ENCODE measurements around the gene MLLT10. TPM values are rescaled to one million over a fixed set of nuclear protein-coding genes. Genes with fewer than 3 reads are reported as not detected.

MLLT10 gene
- total and polyA plus RNA-seq, 10 of the 15 experiments (the other 5 are each of a cell fraction or from before 2014, with no cell fraction given): 8.7 to 61.1 (median 28.5) TPM

DNA sequence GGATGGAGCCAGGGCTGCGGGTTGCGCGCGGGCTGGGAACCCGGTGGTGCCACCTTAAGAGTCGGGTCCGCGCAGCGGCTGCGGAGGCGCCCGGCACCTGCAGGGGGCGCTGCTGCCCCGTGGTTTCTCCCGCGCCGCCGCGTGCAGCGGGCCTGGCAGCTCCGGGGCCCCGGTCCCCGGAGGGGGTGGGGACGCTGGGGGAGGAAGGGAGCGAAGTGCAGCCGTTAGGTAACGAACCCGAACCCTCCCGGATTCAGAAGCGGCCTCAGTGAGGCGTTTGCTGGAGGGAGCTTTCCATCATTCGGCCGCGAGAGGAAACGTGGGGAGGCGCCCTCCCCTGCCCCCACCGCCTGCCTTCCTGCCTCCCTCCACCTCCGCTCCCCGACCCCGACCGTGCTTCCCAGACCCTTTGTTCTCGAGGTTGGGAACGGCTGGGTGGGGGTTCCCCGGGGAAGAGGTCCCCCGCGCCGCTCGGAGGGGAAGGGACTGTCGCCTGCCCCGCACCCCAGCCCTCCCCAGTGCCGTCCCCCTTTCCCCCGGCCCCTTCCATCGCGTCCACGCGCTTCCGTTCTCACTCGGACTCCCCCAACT lies 38.2 kb upstream of the MLLT10 start (continued):
- TF ChIP-seq, protein P1, sequence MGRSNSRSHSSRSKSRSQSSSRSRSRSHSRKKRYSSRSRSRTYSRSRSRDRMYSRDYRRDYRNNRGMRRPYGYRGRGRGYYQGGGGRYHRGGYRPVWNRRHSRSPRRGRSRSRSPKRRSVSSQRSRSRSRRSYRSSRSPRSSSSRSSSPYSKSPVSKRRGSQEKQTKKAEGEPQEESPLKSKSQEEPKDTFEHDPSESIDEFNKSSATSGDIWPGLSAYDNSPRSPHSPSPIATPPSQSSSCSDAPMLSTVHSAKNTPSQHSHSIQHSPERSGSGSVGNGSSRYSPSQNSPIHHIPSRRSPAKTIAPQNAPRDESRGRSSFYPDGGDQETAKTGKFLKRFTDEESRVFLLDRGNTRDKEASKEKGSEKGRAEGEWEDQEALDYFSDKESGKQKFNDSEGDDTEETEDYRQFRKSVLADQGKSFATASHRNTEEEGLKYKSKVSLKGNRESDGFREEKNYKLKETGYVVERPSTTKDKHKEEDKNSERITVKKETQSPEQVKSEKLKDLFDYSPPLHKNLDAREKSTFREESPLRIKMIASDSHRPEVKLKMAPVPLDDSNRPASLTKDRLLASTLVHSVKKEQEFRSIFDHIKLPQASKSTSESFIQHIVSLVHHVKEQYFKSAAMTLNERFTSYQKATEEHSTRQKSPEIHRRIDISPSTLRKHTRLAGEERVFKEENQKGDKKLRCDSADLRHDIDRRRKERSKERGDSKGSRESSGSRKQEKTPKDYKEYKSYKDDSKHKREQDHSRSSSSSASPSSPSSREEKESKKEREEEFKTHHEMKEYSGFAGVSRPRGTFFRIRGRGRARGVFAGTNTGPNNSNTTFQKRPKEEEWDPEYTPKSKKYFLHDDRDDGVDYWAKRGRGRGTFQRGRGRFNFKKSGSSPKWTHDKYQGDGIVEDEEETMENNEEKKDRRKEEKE (IDR thresholded peaks at IDR 0.05): no peak
- TF ChIP-seq TCF3 (IDR thresholded peaks at IDR 0.05; ENCODE audit: borderline replicate concordance, insufficient read depth, low read depth, low read length) (peak; percentile 66), SUZ12 (IDR thresholded peaks at IDR 0.05; ENCODE audit: unreplicated experiment) (no peak), ETV6 (conservative IDR thresholded peaks at IDR 0.05 in 1 of 2, IDR thresholded peaks at IDR 0.05 in 1 of 2; ENCODE audit: borderline replicate concordance in 1 of 2, low read depth in 1 of 2) (no peak; a peak in 1 of 4 replicates), ZZZ3 (IDR thresholded peaks at IDR 0.05; ENCODE audit: control insufficient read depth, insufficient read length, low read depth) (no peak), MYB (IDR thresholded peaks at IDR 0.05; ENCODE audit: borderline replicate concordance, low read depth, low read length) (no peak), PAX5 (IDR thresholded peaks at IDR 0.05; ENCODE audit: borderline replicate concordance, low read depth, low read length) (0 out of 2 replicates have a peak, but pooled peaks have one; percentile 28), SIN3A (IDR thresholded peaks at IDR 0.05; ENCODE audit: low read depth, low read length) (0 out of 2 replicates have a peak, but pooled peaks have one; percentile 38), EED (IDR thresholded peaks at IDR 0.05; ENCODE audit: low read depth) (peak; percentile 37; the same call in 1 of the 2 replicates), NR2F1 (conservative IDR thresholded peaks at IDR 0.05) (peak; percentile 40; the same call in 1 of the 2 replicates), SREBF2 (IDR thresholded peaks at IDR 0.05; ENCODE audit: low read length) (no peak), JUNB (IDR thresholded peaks at IDR 0.05) (no peak), MEF2A (IDR thresholded peaks at IDR 0.05; ENCODE audit: insufficient read depth, low read depth, low read length) (no peak), TAF1 (IDR thresholded peaks at IDR 0.05; ENCODE audit: borderline replicate concordance, low read depth, low read length) (no peak), MYC (IDR thresholded peaks at IDR 0.05; ENCODE audit: insufficient read depth, insufficient read length, insufficient replicate concordance, low read length, severe bottlenecking) (peak; percentile 80), IKZF1 (conservative IDR thresholded peaks at IDR 0.05) (peak; percentile 52), SIX5 (IDR thresholded peaks at IDR 0.05; ENCODE audit: low read depth, low read length, severe bottlenecking) (no peak), HCFC1 (IDR thresholded peaks at IDR 0.05; ENCODE audit: low read length) (peak; percentile 14; the same call in 1 of the 2 replicates), SP1 (IDR thresholded peaks at IDR 0.05; ENCODE audit: low read depth, low read length) (peak; percentile 50), RAD21 (IDR thresholded peaks at IDR 0.05; ENCODE audit: insufficient read depth, low read depth, low read length) (peak; percentile 85)
- TF ChIP-seq, protein P2, sequence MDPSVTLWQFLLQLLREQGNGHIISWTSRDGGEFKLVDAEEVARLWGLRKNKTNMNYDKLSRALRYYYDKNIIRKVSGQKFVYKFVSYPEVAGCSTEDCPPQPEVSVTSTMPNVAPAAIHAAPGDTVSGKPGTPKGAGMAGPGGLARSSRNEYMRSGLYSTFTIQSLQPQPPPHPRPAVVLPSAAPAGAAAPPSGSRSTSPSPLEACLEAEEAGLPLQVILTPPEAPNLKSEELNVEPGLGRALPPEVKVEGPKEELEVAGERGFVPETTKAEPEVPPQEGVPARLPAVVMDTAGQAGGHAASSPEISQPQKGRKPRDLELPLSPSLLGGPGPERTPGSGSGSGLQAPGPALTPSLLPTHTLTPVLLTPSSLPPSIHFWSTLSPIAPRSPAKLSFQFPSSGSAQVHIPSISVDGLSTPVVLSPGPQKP (IDR thresholded peaks at IDR 0.05; ENCODE audit: low read depth, low read length): peak; percentile 33; the same call in 1 of the 2 replicates
- TF ChIP-seq, protein P3, sequence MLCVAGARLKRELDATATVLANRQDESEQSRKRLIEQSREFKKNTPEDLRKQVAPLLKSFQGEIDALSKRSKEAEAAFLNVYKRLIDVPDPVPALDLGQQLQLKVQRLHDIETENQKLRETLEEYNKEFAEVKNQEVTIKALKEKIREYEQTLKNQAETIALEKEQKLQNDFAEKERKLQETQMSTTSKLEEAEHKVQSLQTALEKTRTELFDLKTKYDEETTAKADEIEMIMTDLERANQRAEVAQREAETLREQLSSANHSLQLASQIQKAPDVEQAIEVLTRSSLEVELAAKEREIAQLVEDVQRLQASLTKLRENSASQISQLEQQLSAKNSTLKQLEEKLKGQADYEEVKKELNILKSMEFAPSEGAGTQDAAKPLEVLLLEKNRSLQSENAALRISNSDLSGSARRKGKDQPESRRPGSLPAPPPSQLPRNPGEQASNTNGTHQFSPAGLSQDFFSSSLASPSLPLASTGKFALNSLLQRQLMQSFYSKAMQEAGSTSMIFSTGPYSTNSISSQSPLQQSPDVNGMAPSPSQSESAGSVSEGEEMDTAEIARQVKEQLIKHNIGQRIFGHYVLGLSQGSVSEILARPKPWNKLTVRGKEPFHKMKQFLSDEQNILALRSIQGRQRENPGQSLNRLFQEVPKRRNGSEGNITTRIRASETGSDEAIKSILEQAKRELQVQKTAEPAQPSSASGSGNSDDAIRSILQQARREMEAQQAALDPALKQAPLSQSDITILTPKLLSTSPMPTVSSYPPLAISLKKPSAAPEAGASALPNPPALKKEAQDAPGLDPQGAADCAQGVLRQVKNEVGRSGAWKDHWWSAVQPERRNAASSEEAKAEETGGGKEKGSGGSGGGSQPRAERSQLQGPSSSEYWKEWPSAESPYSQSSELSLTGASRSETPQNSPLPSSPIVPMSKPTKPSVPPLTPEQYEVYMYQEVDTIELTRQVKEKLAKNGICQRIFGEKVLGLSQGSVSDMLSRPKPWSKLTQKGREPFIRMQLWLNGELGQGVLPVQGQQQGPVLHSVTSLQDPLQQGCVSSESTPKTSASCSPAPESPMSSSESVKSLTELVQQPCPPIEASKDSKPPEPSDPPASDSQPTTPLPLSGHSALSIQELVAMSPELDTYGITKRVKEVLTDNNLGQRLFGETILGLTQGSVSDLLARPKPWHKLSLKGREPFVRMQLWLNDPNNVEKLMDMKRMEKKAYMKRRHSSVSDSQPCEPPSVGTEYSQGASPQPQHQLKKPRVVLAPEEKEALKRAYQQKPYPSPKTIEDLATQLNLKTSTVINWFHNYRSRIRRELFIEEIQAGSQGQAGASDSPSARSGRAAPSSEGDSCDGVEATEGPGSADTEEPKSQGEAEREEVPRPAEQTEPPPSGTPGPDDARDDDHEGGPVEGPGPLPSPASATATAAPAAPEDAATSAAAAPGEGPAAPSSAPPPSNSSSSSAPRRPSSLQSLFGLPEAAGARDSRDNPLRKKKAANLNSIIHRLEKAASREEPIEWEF (IDR thresholded peaks at IDR 0.05; ENCODE audit: insufficient replicate concordance, low read depth, low read length): no peak

Data from GM12878 (cell line).